K562 (cell line): ENCODE data around the gene PSMC2. TPM values are rescaled to one million over a fixed set of nuclear protein-coding genes. Genes with fewer than 3 reads are reported as not detected.

Experiments
- ARHGAP35 ChIP-seq: fragments of 450-650 bp; IDR thresholded peaks from 2 replicates; pipeline ENCODE4 v1.6.1; 2018; ENCODE audit not compliant: partially characterized antibody
- ARID1B ChIP-seq: fragments of 450-650 bp; IDR thresholded peaks from 2 replicates; pipeline ENCODE4 v1.6.1; 2016; ENCODE audit warnings: antibody characterized with exemption, mild to moderate bottlenecking, inconsistent platforms
- DMBX1 ChIP-seq: fragments of 250-450 bp; sonication (Bioruptor Pico); IDR thresholded peaks from 2 replicates; pipeline ENCODE4 v1.8.0; 2022; ENCODE audit warnings: inconsistent platforms, mild to moderate bottlenecking, moderate library complexity, borderline replicate concordance
- ESRRA ChIP-seq: fragments of 450-650 bp; IDR thresholded peaks from 2 replicates; pipeline ENCODE4 v1.6.1; 2014; ENCODE audit warnings: low read depth, mild to moderate bottlenecking, moderate library complexity, borderline replicate concordance
- HLTF ChIP-seq: fragments of 450-650 bp; IDR thresholded peaks from 2 replicates; pipeline ENCODE4 v1.6.1; 2016
- HOXB6 ChIP-seq: fragments of 250-450 bp; sonication (Bioruptor Pico); IDR thresholded peaks from 2 replicates; pipeline ENCODE4 v1.5.1; 2022; ENCODE audit warnings: mild to moderate bottlenecking, borderline replicate concordance
- LARP7 ChIP-seq: fragments of 450-650 bp; IDR thresholded peaks from 2 replicates; pipeline ENCODE4 v1.6.1; 2016
- NBN ChIP-seq: fragments of 450-650 bp; IDR thresholded peaks from 2 replicates; pipeline ENCODE4 v1.6.1; 2016; ENCODE audit warnings: low read depth, mild to moderate bottlenecking
- NFIC ChIP-seq: fragments of 450-650 bp; IDR thresholded peaks from 2 replicates; pipeline ENCODE4 v1.6.1; 2017; ENCODE audit warnings: mild to moderate bottlenecking, inconsistent platforms
- NFRKB ChIP-seq: fragments of 450-650 bp; IDR thresholded peaks from 2 replicates; pipeline ENCODE4 v1.6.1; 2016; ENCODE audit warnings: low read depth
- NR2C1 ChIP-seq, 2 experiments: fragments of 450-650 bp; IDR thresholded peaks; 2 replicates each; pipeline ENCODE4 v1.6.1; 2017; ENCODE audit warnings: mild to moderate bottlenecking in 2 of 2, antibody characterized with exemption in 1 of 2, inconsistent platforms in 1 of 2, missing compliant biosample characterization in 1 of 2, missing genetic modification characterization in 1 of 2
- PHF20 ChIP-seq: fragments of 450-650 bp; IDR thresholded peaks from 2 replicates; pipeline ENCODE4 v1.6.1; 2018; ENCODE audit not compliant: partially characterized antibody
- SMARCA5 ChIP-seq: fragments of 450-650 bp; IDR thresholded peaks from 2 replicates; pipeline ENCODE4 v1.6.1; 2016
- SMC3 ChIP-seq: conservative IDR thresholded peaks from 2 replicates; pipeline ENCODE4 v1.6.1; 2011; ENCODE audit warnings: low read depth, low read length, improper control_type of control experiment; ENCODE audit not compliant: insufficient read depth
- TAF9B ChIP-seq: fragments of 450-650 bp; IDR thresholded peaks from 2 replicates; pipeline ENCODE4 v1.6.1; 2018; ENCODE audit warnings: mild to moderate bottlenecking; ENCODE audit not compliant: partially characterized antibody
- ZNF668 ChIP-seq: fragments of 250-450 bp; sonication (Bioruptor Pico); IDR thresholded peaks from 2 replicates; pipeline ENCODE4 v1.8.0; 2022; ENCODE audit warnings: mild to moderate bottlenecking, inconsistent platforms
- polyA plus RNA-seq, 8 experiments: library from polyadenylated mRNA; depleted of rRNA in 4 of 8; stranded (reverse) in 5 of 8; unstranded in 3 of 8; fragments of >200 nt; fragmentation: Nextera tagmentation in 2 of 8; fragmentation: Illumina TruSeq in 1 of 8; extraction: Ambion mirVana in 2 of 8; extraction: Trizol in 1 of 8; gene quantifications; 2 replicates each; pipeline versions ENCODE4 v1.2.1 to v1.2.3, GENCODE V29; 2011 to 2014; ENCODE audit warnings: inconsistent platforms in 1 of 8, missing spikeins in 1 of 8
- total RNA-seq, 7 experiments: library from RNA; depleted of rRNA in 6 of 7; stranded (reverse); fragments of >200 nt in 6 of 7; fragmentation: Illumina TruSeq in 2 of 7; extraction: Trizol in 2 of 7; gene quantifications; 2 replicates each; pipeline versions ENCODE4 v1.2.1 to v1.2.3, GENCODE V29; 2011 to 2021; ENCODE audit warnings: low replicate concordance in 1 of 7
- TF ChIP-seq, protein P1 (sequence below): sonication (generic); formaldehyde crosslinking; IDR thresholded peaks from 2 replicates; pipeline ENCODE4 v1.8.0; 2022; ENCODE audit warnings: mild to moderate bottlenecking, missing genetic modification reagents, borderline replicate concordance
- TF ChIP-seq, protein P2 (sequence below): sonication (generic); formaldehyde crosslinking; IDR thresholded peaks from 2 replicates; pipeline ENCODE4 v1.8.1; 2022; ENCODE audit warnings: missing genetic modification reagents
- TF ChIP-seq, protein P3 (sequence below), 2 experiments: fragments of 450-650 bp; IDR thresholded peaks; 2 replicates each; pipeline ENCODE4 v1.6.1; 2016
- TF ChIP-seq, protein P4 (sequence below): fragments of 450-650 bp; formaldehyde crosslinking; IDR thresholded peaks from 2 replicates; pipeline ENCODE4 v1.4.0; 2022; ENCODE audit warnings: missing genetic modification characterization

Gene PSMC2
- total and polyA plus RNA-seq, 9 of the 15 experiments (the other 6 are each of a cell fraction or from before 2014, with no cell fraction given): 316 to 1,105 (median 511) TPM

DNA sequence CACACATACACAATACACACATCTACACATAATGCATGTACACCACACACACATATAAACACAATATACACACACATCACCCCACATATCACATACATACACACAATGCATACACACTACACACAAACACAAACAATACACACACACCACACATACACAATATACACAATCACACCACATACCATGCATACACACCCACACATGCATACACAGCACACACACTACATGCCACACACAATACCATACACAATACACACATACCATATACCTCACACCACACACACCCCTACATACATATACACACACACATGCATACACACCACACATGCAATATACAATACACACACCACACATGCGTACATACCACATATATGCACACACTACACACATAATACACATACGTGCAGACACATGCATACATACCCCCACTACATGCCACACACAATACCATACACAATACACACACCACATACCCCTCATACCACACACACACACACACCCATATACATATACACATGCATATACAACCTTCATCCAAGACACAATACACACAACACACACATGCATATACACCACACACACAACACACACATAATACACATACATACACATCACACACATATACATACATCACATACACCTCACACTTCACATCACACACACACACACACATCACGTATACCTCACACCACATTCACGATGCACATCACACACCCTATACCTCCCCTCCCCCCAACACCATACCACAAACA, 34.0 kb downstream of the PSMC2 start (continued):
- TF ChIP-seq SMC3: no peak
- TF ChIP-seq ARID1B: 0 out of 2 replicates have a peak, but pooled peaks have one; percentile 26
- TF ChIP-seq NR2C1 (IDR thresholded peaks at IDR 0.05): 0 out of 2 replicates have a peak, but pooled peaks have one; percentile 7
- no peak for TF ChIP-seq NR2C1 (tag; IDR thresholded peaks at IDR 0.05)
- peak; percentile 73 for TF ChIP-seq PHF20
- TF ChIP-seq, protein P1, sequence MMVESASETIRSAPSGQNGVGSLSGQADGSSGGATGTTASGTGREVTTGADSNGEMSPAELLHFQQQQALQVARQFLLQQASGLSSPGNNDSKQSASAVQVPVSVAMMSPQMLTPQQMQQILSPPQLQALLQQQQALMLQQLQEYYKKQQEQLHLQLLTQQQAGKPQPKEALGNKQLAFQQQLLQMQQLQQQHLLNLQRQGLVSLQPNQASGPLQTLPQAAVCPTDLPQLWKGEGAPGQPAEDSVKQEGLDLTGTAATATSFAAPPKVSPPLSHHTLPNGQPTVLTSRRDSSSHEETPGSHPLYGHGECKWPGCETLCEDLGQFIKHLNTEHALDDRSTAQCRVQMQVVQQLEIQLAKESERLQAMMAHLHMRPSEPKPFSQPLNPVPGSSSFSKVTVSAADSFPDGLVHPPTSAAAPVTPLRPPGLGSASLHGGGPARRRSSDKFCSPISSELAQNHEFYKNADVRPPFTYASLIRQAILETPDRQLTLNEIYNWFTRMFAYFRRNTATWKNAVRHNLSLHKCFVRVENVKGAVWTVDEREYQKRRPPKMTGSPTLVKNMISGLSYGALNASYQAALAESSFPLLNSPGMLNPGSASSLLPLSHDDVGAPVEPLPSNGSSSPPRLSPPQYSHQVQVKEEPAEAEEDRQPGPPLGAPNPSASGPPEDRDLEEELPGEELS: no peak
- peak; percentile 75; the same call in 1 of the 2 replicates for TF ChIP-seq LARP7
- peak; percentile 4 for TF ChIP-seq ARHGAP35
- 0 out of 2 replicates have a peak, but pooled peaks have one; percentile 50 for TF ChIP-seq SMARCA5
- 0 out of 2 replicates have a peak, but pooled peaks have one; percentile 3 for TF ChIP-seq NFIC
- TF ChIP-seq, protein P2, sequence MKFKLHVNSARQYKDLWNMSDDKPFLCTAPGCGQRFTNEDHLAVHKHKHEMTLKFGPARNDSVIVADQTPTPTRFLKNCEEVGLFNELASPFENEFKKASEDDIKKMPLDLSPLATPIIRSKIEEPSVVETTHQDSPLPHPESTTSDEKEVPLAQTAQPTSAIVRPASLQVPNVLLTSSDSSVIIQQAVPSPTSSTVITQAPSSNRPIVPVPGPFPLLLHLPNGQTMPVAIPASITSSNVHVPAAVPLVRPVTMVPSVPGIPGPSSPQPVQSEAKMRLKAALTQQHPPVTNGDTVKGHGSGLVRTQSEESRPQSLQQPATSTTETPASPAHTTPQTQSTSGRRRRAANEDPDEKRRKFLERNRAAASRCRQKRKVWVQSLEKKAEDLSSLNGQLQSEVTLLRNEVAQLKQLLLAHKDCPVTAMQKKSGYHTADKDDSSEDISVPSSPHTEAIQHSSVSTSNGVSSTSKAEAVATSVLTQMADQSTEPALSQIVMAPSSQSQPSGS (CRISPR knock-in tag): 0 out of 2 replicates have a peak, but pooled peaks have one; percentile 16
- TF ChIP-seq, protein P3, sequence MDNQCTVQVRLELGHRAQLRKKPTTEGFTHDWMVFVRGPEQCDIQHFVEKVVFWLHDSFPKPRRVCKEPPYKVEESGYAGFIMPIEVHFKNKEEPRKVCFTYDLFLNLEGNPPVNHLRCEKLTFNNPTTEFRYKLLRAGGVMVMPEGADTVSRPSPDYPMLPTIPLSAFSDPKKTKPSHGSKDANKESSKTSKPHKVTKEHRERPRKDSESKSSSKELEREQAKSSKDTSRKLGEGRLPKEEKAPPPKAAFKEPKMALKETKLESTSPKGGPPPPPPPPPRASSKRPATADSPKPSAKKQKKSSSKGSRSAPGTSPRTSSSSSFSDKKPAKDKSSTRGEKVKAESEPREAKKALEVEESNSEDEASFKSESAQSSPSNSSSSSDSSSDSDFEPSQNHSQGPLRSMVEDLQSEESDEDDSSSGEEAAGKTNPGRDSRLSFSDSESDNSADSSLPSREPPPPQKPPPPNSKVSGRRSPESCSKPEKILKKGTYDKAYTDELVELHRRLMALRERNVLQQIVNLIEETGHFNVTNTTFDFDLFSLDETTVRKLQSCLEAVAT (IDR thresholded peaks at IDR 0.05): peak; percentile 20 to 78; a peak in 2 of 4 replicates
- TF ChIP-seq TAF9B: no peak
- TF ChIP-seq, protein P4, sequence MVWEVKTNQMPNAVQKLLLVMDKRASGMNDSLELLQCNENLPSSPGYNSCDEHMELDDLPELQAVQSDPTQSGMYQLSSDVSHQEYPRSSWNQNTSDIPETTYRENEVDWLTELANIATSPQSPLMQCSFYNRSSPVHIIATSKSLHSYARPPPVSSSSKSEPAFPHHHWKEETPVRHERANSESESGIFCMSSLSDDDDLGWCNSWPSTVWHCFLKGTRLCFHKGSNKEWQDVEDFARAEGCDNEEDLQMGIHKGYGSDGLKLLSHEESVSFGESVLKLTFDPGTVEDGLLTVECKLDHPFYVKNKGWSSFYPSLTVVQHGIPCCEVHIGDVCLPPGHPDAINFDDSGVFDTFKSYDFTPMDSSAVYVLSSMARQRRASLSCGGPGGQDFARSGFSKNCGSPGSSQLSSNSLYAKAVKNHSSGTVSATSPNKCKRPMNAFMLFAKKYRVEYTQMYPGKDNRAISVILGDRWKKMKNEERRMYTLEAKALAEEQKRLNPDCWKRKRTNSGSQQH (CRISPR knock-in tag): peak; percentile 10; the same call in 1 of the 2 replicates
- no peak for TF ChIP-seq ESRRA
- peak; percentile 72; the same call in 1 of the 2 replicates for TF ChIP-seq HLTF
- no peak for TF ChIP-seq DMBX1 (CRISPR knock-in tag)
- TF ChIP-seq HOXB6 (CRISPR knock-in tag): no peak
- TF ChIP-seq NBN: 0 out of 2 replicates have a peak, but pooled peaks have one; percentile 20
- TF ChIP-seq NFRKB: 0 out of 2 replicates have a peak, but pooled peaks have one; percentile 55
- TF ChIP-seq ZNF668 (CRISPR knock-in tag): no peak
